Mesodermal cell (in vitro differentiated cells): Measurements from ENCODE around the gene PA2G4.
A peak's percentile ranks its signal among the peaks of the same experiment; 100 is the strongest.

Experiments
- H3K27ac ChIP-seq: 2 replicates; pipeline ENCODE4 v1.7.0; 2013; ENCODE audit warnings: mild to moderate bottlenecking, low read depth, low read length, moderate library complexity; ENCODE audit not compliant: severe bottlenecking
- H3K36me3 ChIP-seq: 2 replicates; pipeline ENCODE4 v1.7.1; 2013; ENCODE audit warnings: mild to moderate bottlenecking, low read length, moderate library complexity; ENCODE audit not compliant: control insufficient read depth, insufficient read depth
- H3K4me1 ChIP-seq: one replicate; pipeline ENCODE4 v1.7.1; 2013; ENCODE audit warnings: mild to moderate bottlenecking, low read length; ENCODE audit not compliant: insufficient read depth, control insufficient read depth, poor library complexity, severe bottlenecking
- H3K4me3 ChIP-seq: 2 replicates; pipeline ENCODE4 v1.7.0; 2013; ENCODE audit warnings: low read length, control low read depth, mild to moderate bottlenecking; ENCODE audit not compliant: insufficient read depth, poor library complexity, severe bottlenecking; ENCODE audit errors: extremely low read depth
- H3K9me3 ChIP-seq: 2 replicates; pipeline ENCODE4 v1.7.1; 2013; ENCODE audit warnings: mild to moderate bottlenecking, low read length, moderate library complexity; ENCODE audit not compliant: control insufficient read depth
- WGBS, 2 experiments: methylation state at CpG; one replicate each; pipeline ENCODE4 v1.1.5; 2013; ENCODE audit warnings: missing lambda C conversion rate in 2 of 2; ENCODE audit not compliant: insufficient coverage in 2 of 2; 5-methylcytosine and 5-hydroxymethylcytosine counted together

Gene PA2G4

GRCh38 chr12:56160193-56160763, 55.9 kb downstream of the PA2G4 start:
- Histone ChIP-seq H3K4me3 (peak overlapping the region; percentile 99), H3K27ac (peak overlapping the region; percentile 88), H3K4me1 (peaks cover 25% of the 10 kb centered on the region), H3K9me3 (no peaks in the 10 kb centered on the region), H3K36me3 (peaks cover 82% of the 10 kb centered on the region)
- 80 to 81% methylated on average over 6 of the region's 7 CpGs for WGBS, 2 experiments

GRCh38 chr12:56160894-56161689, 56.7 kb downstream of the PA2G4 start:
- peak overlapping the region; percentile 88 for H3K27ac ChIP-seq
- peaks cover 25% of the 10 kb centered on the region for H3K4me1 ChIP-seq
- peaks cover 82% of the 10 kb centered on the region for H3K36me3 ChIP-seq
- no peaks in the 10 kb centered on the region for H3K9me3 ChIP-seq
- peak overlapping the region; percentile 99 for H3K4me3 ChIP-seq
- 89 to 96% methylated on average over 4 to 5 of the region's 11 CpGs for WGBS, 2 experiments

GRCh38 chr12:56161690-56162351, 57.5 kb downstream of the PA2G4 start:
- Histone ChIP-seq H3K4me1 (peaks cover 22% of the 10 kb centered on the region), H3K4me3 (no peak overlapping the region), H3K9me3 (no peaks in the 10 kb centered on the region), H3K36me3 (peaks cover 81% of the 10 kb centered on the region), H3K27ac (peak overlapping the region; percentile 6)
- WGBS, 2 experiments, result 90 to 95% methylated on average over 5 to 9 of the region's 10 CpGs

- peaks cover 18% of the 10 kb centered on the region for H3K4me1 ChIP-seq
- H3K27ac ChIP-seq, result peak overlapping the region; percentile 45
- no peak overlapping the region for H3K4me3 ChIP-seq
- H3K36me3 ChIP-seq, result peaks cover 86% of the 10 kb centered on the region
- no peaks in the 10 kb centered on the region for H3K9me3 ChIP-seq
- 78 to 87% methylated on average over 3 to 7 of the region's 11 CpGs for WGBS, 2 experiments
Measured at GRCh38 chr12:56162468-56163290, 58.3 kb downstream of the PA2G4 start.
